GM10248 (cell line): ENCODE results near the gene MAN1B1.
"Not testable (repeated sequence)": the region's sequence is repeated elsewhere in the genome, so short reads cannot be mapped to it uniquely, and the experiment has no call there.

Experiments used
- CTCF ChIA-PET: fragments of 300-600 bp; sonication (Branson Sonifier 250); formaldehyde crosslinking; extraction: SDS; loops from one replicate; lab custom pipeline; 2021; ENCODE audit warnings: antibody characterized with exemption; lab: Yijun Ruan, JAX
- POLR2A ChIA-PET: fragments of 350-650 bp; sonication (Branson Sonifier 250); formaldehyde crosslinking; extraction: SDS; loops from one replicate; lab custom pipeline; 2020; ENCODE audit warnings: antibody characterized with exemption; lab: Yijun Ruan, JAX
- DNase-seq: peaks from one replicate; pipeline ENCODE4 v3.0.0; 2012; ENCODE audit errors: extremely low spot score
- CTCF ChIP-seq: IDR thresholded peaks from 2 replicates; pipeline ENCODE4 v1.5.1; 2012; ENCODE audit warnings: mild to moderate bottlenecking, low read depth; ENCODE audit errors: extremely low read depth, missing control alignments, control extremely low read depth

The MAN1B1 gene

GRCh38 chr9:137056739-137057415 lies 29.9 kb upstream of the MAN1B1 start:
- TF ChIP-seq CTCF, result no peak
- ChIA-PET POLR2A (no interaction called here), CTCF (interaction anchor here (0.8 to 7.2 kb wide), 6 partner anchors 7 to 28 kb away, joined by 3 to 55 read pairs (median 14); partner anchors contain the start of genes NPDC1 and SAPCD2)

GRCh38 chr9:137057545-137057944 lies 29.2 kb upstream of the MAN1B1 start:
- TF ChIP-seq CTCF, result no peak
- CTCF ChIA-PET, result interaction anchor here (0.8 to 7.2 kb wide), 2 partner anchors 11 kb away, joined by 3 to 55 read pairs; partner anchors contain the start of gene SAPCD2
- POLR2A ChIA-PET, result no interaction called here
- DNase-seq, result no peak

More at GRCh38 chr9:137056739-137057415, 29.9 kb upstream of the MAN1B1 start:
- DNase-seq, result no peak

- POLR2A ChIA-PET, result interaction anchor here (0.6 kb wide), 1 partner anchor 48 kb away, joined by 4 read pairs; no protein-coding TSS in a partner anchor
- TF ChIP-seq CTCF, result no peak
- DNase-seq, result no peak
- CTCF ChIA-PET, result interaction anchor here (0.9 to 7.2 kb wide), 6 partner anchors 10 to 178 kb away, joined by 3 to 55 read pairs (median 6); partner anchors contain the start of genes NPDC1 and SAPCD2
Measured at GRCh38 chr9:137058521-137059234, 28.1 kb upstream of the MAN1B1 start.

GRCh38 chr9:137062384-137062783 lies 24.4 kb upstream of the MAN1B1 start:
- TF ChIP-seq CTCF, result no peak
- ChIA-PET CTCF (interaction anchor here (1.9 to 11.6 kb wide), 3 partner anchors 9 to 115 kb away, joined by 5 to 202 read pairs (median 48); partner anchors contain the start of genes ABCA2 and FUT7), POLR2A (no interaction called here)
- no peak for DNase-seq

- DNase-seq, POLR2A ChIA-PET: not testable (repeated sequence)
- CTCF ChIA-PET, result interaction anchor here (0.8 to 11.6 kb wide), 7 partner anchors 9 to 201 kb away, joined by 3 to 202 read pairs (median 5); partner anchors contain the start of genes ABCA2 and FUT7
Measured at GRCh38 chr9:137062798-137063197, 24.0 kb upstream of the MAN1B1 start.

- ChIA-PET CTCF (interaction anchor here (0.7 to 11.6 kb wide), 30 partner anchors 8 to 285 kb away, joined by 3 to 202 read pairs (median 5); partner anchors contain the start of genes ABCA2, ANAPC2, FBXW5 and FUT7), POLR2A (interaction anchor here (0.6 to 0.8 kb wide), 2 partner anchors 139 to 177 kb away, joined by 3 to 4 read pairs; no protein-coding TSS in a partner anchor)
- DNase-seq, result no peak
- TF ChIP-seq CTCF, result no peak
Measured at GRCh38 chr9:137063311-137064026, 23.3 kb upstream of the MAN1B1 start.
